Small intestine (tissue), 7 donors: ENCODE measurements around the gene KNSTRN. TPM values are rescaled to one million over a fixed set of nuclear protein-coding genes. Genes with fewer than 3 reads are reported as not detected.

ENCODE experiments used
- DNase-seq, 2 donors: peaks; one replicate each; pipeline versions ENCODE4 v3.0.0 to v3.0.0-alpha.2; 2013
- FAIRE-seq: peaks from 2 replicates; lab custom pipeline; 2012; peaks lifted over from hg19 to GRCh38; lab: Jason Lieb, UNC
- H3K27ac ChIP-seq, 3 donors: one replicate each; pipeline ENCODE4 v1.5.1; 2013; ENCODE audit warnings: low read length in 2 of 3, mild to moderate bottlenecking in 2 of 3, control low read depth in 1 of 3, inconsistent platforms in 1 of 3, low read depth in 1 of 3, moderate library complexity in 1 of 3
- H3K27me3 ChIP-seq, 3 donors: one replicate each; pipeline ENCODE4 v1.6.1; 2013; ENCODE audit warnings: low read length in 3 of 3, inconsistent platforms in 1 of 3; ENCODE audit not compliant: control insufficient read depth in 3 of 3, insufficient read depth in 3 of 3
- H3K36me3 ChIP-seq, 3 donors: one replicate each; pipeline ENCODE4 v1.6.1; 2013; ENCODE audit warnings: low read length in 3 of 3, inconsistent platforms in 1 of 3, low read depth in 1 of 3, mild to moderate bottlenecking in 1 of 3, moderate library complexity in 1 of 3; ENCODE audit not compliant: control insufficient read depth in 3 of 3, insufficient read depth in 2 of 3
- H3K4me1 ChIP-seq, 3 donors: one replicate each; pipeline ENCODE4 v1.6.1; 2013; ENCODE audit warnings: low read length in 2 of 3, inconsistent platforms in 1 of 3, low read depth in 1 of 3, mild to moderate bottlenecking in 1 of 3, moderate library complexity in 1 of 3; ENCODE audit not compliant: control insufficient read depth in 3 of 3, insufficient read depth in 2 of 3
- H3K4me3 ChIP-seq, 3 donors: one replicate each; pipeline ENCODE4 v1.5.1; 2013; ENCODE audit warnings: low read length in 3 of 3, control low read depth in 1 of 3, inconsistent platforms in 1 of 3, low read depth in 1 of 3, mild to moderate bottlenecking in 1 of 3, moderate library complexity in 1 of 3
- H3K9me3 ChIP-seq, 2 donors: one replicate each; pipeline ENCODE4 v1.6.1; 2013; ENCODE audit warnings: low read depth in 1 of 2, low read length in 1 of 2; ENCODE audit not compliant: control insufficient read depth in 2 of 2, insufficient read depth in 1 of 2
- WGBS, 3 donors: extraction: QIAGEN DNeasy Blood & Tissue Kit; methylation state at CpG; one replicate each; pipeline ENCODE4 v1.1.7; 2013; 5-methylcytosine and 5-hydroxymethylcytosine counted together
- polyA plus RNA-seq, 4 donors: library from polyadenylated mRNA; stranded (reverse) in 3 of 4; unstranded in 1 of 4; fragments of 200-250 nt in 3 of 4; fragments of 120-200 nt in 1 of 4; gene quantifications; one replicate each; pipeline versions ENCODE4 v1.2.1 to v1.2.3, GENCODE V29; 2013
- donor health status: healthy with polysubstance abuse.
- donor health status: control.
- donor health status: control.
- donor health status: Bipolar disorder and iron deficiency.
- donor health status: healthy.

KNSTRN gene
- polyA plus RNA-seq, 4 donors, result 4.1 to 24.3 (median 12.9) TPM

GRCh38 chr15:40438712-40439111, 56.2 kb downstream of the KNSTRN start:
- FAIRE-seq (no peak), DNase-seq (no peak)
- Histone ChIP-seq H3K36me3 (peaks cover 0 to 2% (median 0%) of the 10 kb centered on the region in 3 donors), H3K9me3 (no peaks in the 10 kb centered on the region), H3K27me3 (peaks cover 0 to 60% (median 12%) of the 10 kb centered on the region in 3 donors), H3K4me3 (no peak overlapping the region), H3K27ac (no peak overlapping the region), H3K4me1 (peaks cover 3 to 54% (median 6%) of the 10 kb centered on the region in 3 donors)
- 59 to 67% (median 65%) methylated on average over 12 of the region's 12 CpGs for WGBS, 3 donors

- Histone ChIP-seq H3K9me3 (no peaks in the 10 kb centered on the region), H3K27me3 (peaks cover 0 to 59% (median 12%) of the 10 kb centered on the region in 3 donors), H3K36me3 (peaks cover 0 to 2% (median 0%) of the 10 kb centered on the region in 3 donors), H3K4me1 (peaks cover 3 to 54% (median 6%) of the 10 kb centered on the region in 3 donors), H3K27ac (no peak overlapping the region), H3K4me3 (peak overlapping the region in 2 of 3 donors; percentile 58 to 95)
- FAIRE-seq (no peak), DNase-seq (peak in 1 of 2 donors; percentile 48)
- 6 to 13% (median 10%) methylated on average over 15 of the region's 15 CpGs for WGBS, 3 donors
Observed at GRCh38 chr15:40439461-40439959, 57.0 kb downstream of the KNSTRN start.

GRCh38 chr15:40439960-40440742, 57.6 kb downstream of the KNSTRN start:
- Histone ChIP-seq H3K4me1 (peaks cover 7 to 58% (median 9%) of the 10 kb centered on the region in 3 donors), H3K9me3 (no peaks in the 10 kb centered on the region), H3K27ac (no peak overlapping the region), H3K27me3 (peaks cover 0 to 52% (median 12%) of the 10 kb centered on the region in 3 donors), H3K36me3 (peaks cover 0 to 2% (median 0%) of the 10 kb centered on the region in 3 donors), H3K4me3 (peak overlapping the region; percentile 27 to 95 (median 58))
- 0 to 1% (median 1%) methylated on average over 25 to 35 of the region's 35 CpGs for WGBS, 3 donors
- FAIRE-seq (no peak), DNase-seq (peak; percentile 38 to 71)

- Histone ChIP-seq H3K36me3 (peaks cover 0 to 2% (median 0%) of the 10 kb centered on the region in 3 donors), H3K4me3 (peak within 1 kb of the TSS; percentile 81 to 95 (median 87)), H3K9me3 (no peaks in the 10 kb centered on the region), H3K27me3 (peaks cover 0 to 45% (median 9%) of the 10 kb centered on the region in 3 donors), H3K27ac (peak within 1 kb of the TSS; percentile 42 to 64 (median 47)), H3K4me1 (peaks cover 7 to 60% (median 9%) of the 10 kb centered on the region in 3 donors)
- FAIRE-seq, result no peak
- WGBS, 3 donors, result 0 to 1% (median 0%) methylated on average over 44 to 119 of the region's 119 CpGs
- DNase-seq, result peak; percentile 93 to 96
Observed at GRCh38 chr15:40440743-40441564, 58.4 kb downstream of the KNSTRN start, which contains the start of gene BAHD1. Gene BAHD1, plus strand, starts transcription at chr15:40440953. Its CDS starts 17,512 bp downstream, at chr15:40458465.

GRCh38 chr15:40441565-40442531, 59.3 kb downstream of the KNSTRN start:
- Histone ChIP-seq H3K4me1 (peaks cover 6 to 53% (median 7%) of the 10 kb centered on the region in 3 donors), H3K9me3 (no peaks in the 10 kb centered on the region), H3K4me3 (peak overlapping the region; percentile 81 to 95 (median 87)), H3K27ac (peak overlapping the region in 1 of 3 donors; percentile 47), H3K36me3 (peaks cover 0 to 5% (median 0%) of the 10 kb centered on the region in 3 donors), H3K27me3 (peaks cover 0 to 36% (median 3%) of the 10 kb centered on the region in 3 donors)
- WGBS, 3 donors, result 0 to 1% (median 1%) methylated on average over 56 to 119 of the region's 119 CpGs
- peak; percentile 30 to 80 for DNase-seq
- FAIRE-seq, result no peak

- 70 to 83% (median 73%) methylated on average over 4 of the region's 4 CpGs for WGBS, 3 donors
- Histone ChIP-seq H3K27ac (no peak overlapping the region), H3K4me1 (peaks cover 6 to 46% (median 7%) of the 10 kb centered on the region in 3 donors), H3K27me3 (peaks cover 0 to 22% (median 0%) of the 10 kb centered on the region in 3 donors), H3K4me3 (no peak overlapping the region), H3K9me3 (no peaks in the 10 kb centered on the region), H3K36me3 (peaks cover 0 to 6% (median 0%) of the 10 kb centered on the region in 3 donors)
- FAIRE-seq (no peak), DNase-seq (no peak)
Observed at GRCh38 chr15:40443255-40443654, 60.7 kb downstream of the KNSTRN start.

- Histone ChIP-seq H3K27me3 (peaks cover 0 to 16% (median 0%) of the 10 kb centered on the region in 3 donors), H3K27ac (no peak overlapping the region), H3K4me1 (peaks cover 6 to 42% (median 7%) of the 10 kb centered on the region in 3 donors), H3K36me3 (peaks cover 0 to 8% (median 0%) of the 10 kb centered on the region in 3 donors), H3K4me3 (no peak overlapping the region), H3K9me3 (no peaks in the 10 kb centered on the region)
- FAIRE-seq, result no peak
- WGBS, 3 donors, result 80 to 85% (median 81%) methylated on average over 3 of the region's 3 CpGs
- no peak for DNase-seq
Observed at GRCh38 chr15:40443846-40444245, 61.3 kb downstream of the KNSTRN start.
